ENCODE data around the gene RUNDC1. TPM values are rescaled to one million over a fixed set of nuclear protein-coding genes. Genes with fewer than 3 reads are reported as not detected.

The RUNDC1 gene
- total and polyA plus RNA-seq, 2 experiments from 2014 or later = 6.1 to 11.9 TPM

- Mint-ChIP-seq H3K4me1 (peaks cover 32% of the 10 kb centered on the region), H3K27me3 (ENCODE audit: insufficient read depth, low read depth, poor library complexity) (peaks cover 24% of the 10 kb centered on the region), H3K27ac (no peak overlapping the region), H3K9me3 (no peaks in the 10 kb centered on the region), H3K4me3 (peak overlapping the region; percentile 91), H3K36me3 (ENCODE audit: low read depth) (peaks cover 21% of the 10 kb centered on the region)
- no peak overlapping the region for H2AFZ ChIP-seq
- H3K4me2 ChIP-seq = peak overlapping the region; percentile 93
- ATAC-seq (no peak), DNase-seq (ENCODE audit: low spot score) (no peak)
- peaks cover 14% of the 10 kb centered on the region; the same call in 1 of the 2 replicates for H3K79me2 ChIP-seq (replicated peaks; ENCODE audit: insufficient read depth)
- H3K27me3 ChIP-seq (ENCODE audit: insufficient read depth) = no peaks in the 10 kb centered on the region
- no peak overlapping the region for H3K27ac ChIP-seq (ENCODE audit: low read depth)
- no peaks in the 10 kb centered on the region for H4K20me1 ChIP-seq (replicated peaks; ENCODE audit: insufficient read depth)
- H3F3A ChIP-seq (replicated peaks; ENCODE audit: low read depth) = peaks cover 16% of the 10 kb centered on the region; the same call in 1 of the 2 replicates
- peak overlapping the region; percentile 31; the same call in 1 of the 2 replicates for H3K4me3 ChIP-seq
- peaks cover 28% of the 10 kb centered on the region for H3K4me1 ChIP-seq (ENCODE audit: insufficient read depth)
- no peaks in the 10 kb centered on the region for H3K9me2 ChIP-seq (ENCODE audit: insufficient read depth)
- TF ChIP-seq ZNF462 (CRISPR knock-in tag; IDR thresholded peaks at IDR 0.05) (no peak), ETS1 (IDR thresholded peaks at IDR 0.05) (no peak), ZNF331 (CRISPR knock-in tag; IDR thresholded peaks at IDR 0.05; ENCODE audit: low read depth) (no peak)
- H3K36me3 ChIP-seq (ENCODE audit: insufficient read depth) = no peaks in the 10 kb centered on the region
Measured at GRCh38 chr17:43026595-43026994, 46.2 kb downstream of the RUNDC1 start.

Measured in GM23338 (cell line).